B cell (primary cell): ENCODE results near the gene MAP1B. TPM values are rescaled to one million over a fixed set of nuclear protein-coding genes. Genes with fewer than 3 reads are reported as not detected.

Source experiments
- ATAC-seq: fragments of 200-7000 bp; cut with Tn5 transposase; one replicate; pipeline ENCODE4 v1.10.0; 2021; ENCODE audit warnings: low read depth, mild to moderate bottlenecking, moderate number of reproducible peaks, moderate library complexity
- CTCF ChIA-PET: fragments of 350-600 bp; sonication (Branson Sonifier 250); formaldehyde crosslinking; loops from one replicate; lab custom pipeline; 2021; ENCODE audit warnings: antibody characterized with exemption, inconsistent platforms; lab: Charles Lee
- POLR2A ChIA-PET: fragments of 350-600 bp; sonication (Branson Sonifier 250); formaldehyde crosslinking; loops from one replicate; lab custom pipeline; 2021; ENCODE audit warnings: antibody characterized with exemption; lab: Charles Lee
- DNase-seq: peaks from one replicate; pipeline ENCODE4 v3.0.0; 2013
- H2AFZ ChIP-seq: 2 replicates; pipeline ENCODE4 v1.6.1; 2012; ENCODE audit warnings: mild to moderate bottlenecking, low read depth, low read length; ENCODE audit not compliant: insufficient read depth, poor library complexity, severe bottlenecking
- H3K27ac ChIP-seq, 2 donors: 1 replicate in 1 of 2; 2 replicates in 1 of 2; pipeline ENCODE4 v1.5.1; 2012 to 2013; ENCODE audit warnings: low read length in 2 of 2, mild to moderate bottlenecking in 2 of 2, moderate library complexity in 1 of 2
- H3K27me3 ChIP-seq, 4 experiments: fragments of 200-600 bp in 1 of 4; sonication (generic) in 1 of 4; replicated peaks in 1 of 4; 1 replicate in 2 of 4; 2 replicates in 2 of 4; pipeline versions ENCODE4 v1.6.1 to v1.7.0; 2013 to 2016; ENCODE audit warnings: low read length in 3 of 4, mild to moderate bottlenecking in 2 of 4, mixed read lengths in 1 of 4, moderate library complexity in 1 of 4; ENCODE audit not compliant: insufficient read depth in 4 of 4, control insufficient read depth in 3 of 4; ENCODE audit errors: control extremely low read depth in 1 of 4
- H3K36me3 ChIP-seq, 2 experiments: replicated peaks in 1 of 2; 1 replicate in 1 of 2; 2 replicates in 1 of 2; pipeline versions ENCODE4 v1.6.1 to v1.7.1; 2013; ENCODE audit warnings: low read length in 1 of 2; ENCODE audit not compliant: insufficient read depth in 2 of 2, control insufficient read depth in 1 of 2; ENCODE audit errors: control extremely low read depth in 1 of 2, extremely low read depth in 1 of 2
- H3K4me1 ChIP-seq, 2 donors: fragments of 200-600 bp in 1 of 2; sonication (generic) in 1 of 2; 1 replicate in 1 of 2; 2 replicates in 1 of 2; pipeline versions ENCODE4 v1.5.1 to v1.6.1; 2013 to 2017; ENCODE audit warnings: low read length in 2 of 2; ENCODE audit not compliant: control insufficient read depth in 2 of 2, insufficient read depth in 2 of 2
- H3K4me2 ChIP-seq: replicated peaks from 2 replicates; pipeline ENCODE3; 2012; ENCODE audit warnings: mild to moderate bottlenecking, low read depth, low read length; ENCODE audit not compliant: poor library complexity, severe bottlenecking
- H3K4me3 ChIP-seq, 5 experiments: fragments of 200-600 bp in 1 of 5; sonication (generic) in 1 of 5; 1 replicate in 3 of 5; 2 replicates in 2 of 5; pipeline versions ENCODE4 v1.5.1 to v1.7.0; 2011 to 2016; ENCODE audit warnings: low read length in 4 of 5, mild to moderate bottlenecking in 4 of 5, low read depth in 2 of 5, control low read depth in 1 of 5, moderate library complexity in 1 of 5; ENCODE audit not compliant: insufficient read depth in 1 of 5; ENCODE audit errors: control extremely low read depth in 1 of 5, extremely low read depth in 1 of 5
- H3K79me2 ChIP-seq: fragments of 200-600 bp; sonication (generic); one replicate; pipeline ENCODE4 v1.6.0; 2016; ENCODE audit warnings: low read length; ENCODE audit not compliant: control insufficient read depth, insufficient read depth
- H3K9ac ChIP-seq: fragments of 200-600 bp; sonication (generic); 2 replicates; pipeline ENCODE4 v1.6.1; 2017; ENCODE audit warnings: mild to moderate bottlenecking, low read length, moderate library complexity
- H3K9me3 ChIP-seq, 3 donors: one replicate each; pipeline versions ENCODE4 v1.6.1 to v1.7.1; 2013; ENCODE audit warnings: low read length in 2 of 3; ENCODE audit not compliant: control insufficient read depth in 2 of 3, insufficient read depth in 1 of 3; ENCODE audit errors: control extremely low read depth in 1 of 3
- H4K20me1 ChIP-seq: 2 replicates; pipeline ENCODE4 v1.6.0; 2012; ENCODE audit warnings: mild to moderate bottlenecking, low read length; ENCODE audit not compliant: insufficient read depth, control insufficient read depth, poor library complexity, severe bottlenecking
- H3K27ac Mint-ChIP-seq: one replicate; pipeline ENCODE4 v1.8.0; 2021; ENCODE audit warnings: mixed read lengths
- H3K27me3 Mint-ChIP-seq: one replicate; pipeline ENCODE4 v1.8.0; 2021; ENCODE audit warnings: mixed read lengths
- H3K4me1 Mint-ChIP-seq: one replicate; pipeline ENCODE4 v1.8.0; 2021; ENCODE audit warnings: mixed read lengths
- H3K4me3 Mint-ChIP-seq: one replicate; pipeline ENCODE4 v1.8.0; 2021; ENCODE audit warnings: mixed read lengths
- H3K9me3 Mint-ChIP-seq: one replicate; pipeline ENCODE4 v1.8.0; 2022; ENCODE audit warnings: mixed read lengths; ENCODE audit not compliant: insufficient read depth
- CTCF ChIP-seq: fragments of 200-600 bp; IDR thresholded peaks from one replicate; pipeline ENCODE4 v1.8.0; 2022; ENCODE audit warnings: antibody characterized with exemption, mild to moderate bottlenecking
- EZH2 ChIP-seq: IDR thresholded peaks from 2 replicates; pipeline ENCODE4 v1.6.1; 2012; ENCODE audit warnings: borderline replicate concordance, low read depth, mild to moderate bottlenecking, moderate library complexity, low read length; ENCODE audit not compliant: insufficient read depth, poor library complexity, severe bottlenecking
- WGBS: methylation state at CpG from one replicate; pipeline ENCODE4 v1.1.5; 2013; ENCODE audit warnings: missing lambda C conversion rate; ENCODE audit not compliant: insufficient coverage; 5-methylcytosine and 5-hydroxymethylcytosine counted together
- intact Hi-C: fragments of 100-400 bp; cut with micrococcal nuclease; formaldehyde crosslinking; loops from one replicate; pipeline ENCODE4 v1.10.0; 2022
- polyA plus RNA-seq: library from polyadenylated mRNA; depleted of rRNA; stranded (reverse); fragments of >200 nt; gene quantifications from 2 replicates; pipeline ENCODE4 v1.2.3, GENCODE V29; 2012
- total RNA-seq, 2 donors: library from RNA; stranded (reverse); fragments of 120-200 nt in 1 of 2; gene quantifications; 1 replicate in 1 of 2; 2 replicates in 1 of 2; pipeline versions ENCODE4 v1.2.3 to v1.2.4, GENCODE V29; 2013 to 2022

The MAP1B gene
- total and polyA plus RNA-seq, 2 donors (not counting 1 experiment from before 2014, with no cell fraction given) = 0.15 TPM; not detected in 1

DNA sequence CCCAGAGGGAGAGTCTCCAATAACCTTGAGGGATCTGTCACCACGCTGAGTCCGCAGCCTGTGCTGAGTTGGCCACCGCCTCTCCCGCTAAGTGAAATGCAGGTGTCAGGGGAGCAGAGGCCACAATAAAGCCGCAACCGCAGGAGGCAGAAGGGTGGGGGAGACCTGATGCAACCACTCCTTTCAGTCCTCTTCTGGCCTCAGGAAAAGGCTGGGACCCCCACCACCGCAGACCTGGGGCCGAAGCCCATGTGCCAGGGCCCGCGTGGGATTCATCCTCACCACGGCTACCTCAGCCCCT, 576 bp downstream of the MAP1B start:
- no peak overlapping the region for H3K9ac ChIP-seq
- H2AFZ ChIP-seq = no peak overlapping the region
- no peak for ATAC-seq
- H3K4me2 ChIP-seq = peak overlapping the region; percentile 69
- Mint-ChIP-seq H3K27ac (no peak overlapping the region), H3K4me3 (peak overlapping the region; percentile 49), H3K4me1 (peaks cover 19% of the 10 kb centered on the region), H3K27me3 (peaks cover 62% of the 10 kb centered on the region), H3K9me3 (no peaks in the 10 kb centered on the region)
- TF ChIP-seq CTCF (no peak), EZH2 (no peak)
- peak; percentile 3 for DNase-seq
- CTCF ChIA-PET = no interaction called here
- no peak overlapping the region for H3K27ac ChIP-seq
- no peaks in the 10 kb centered on the region for H4K20me1 ChIP-seq
- peaks cover 18 to 20% of the 10 kb centered on the region in 2 donors for H3K4me1 ChIP-seq
- H3K36me3 ChIP-seq = no peaks in the 10 kb centered on the region
- no peaks in the 10 kb centered on the region for H3K79me2 ChIP-seq
- peak overlapping the region in 1 of 5 experiments; percentile 29 for H3K4me3 ChIP-seq
- intact Hi-C loops = no loop called here
- POLR2A ChIA-PET = no interaction called here
- peaks cover 0 to 4% (median 0%) of the 10 kb centered on the region in 3 donors for H3K9me3 ChIP-seq
- WGBS = 2% methylated on average over 11 of the region's 11 CpGs
- H3K27me3 ChIP-seq = peaks cover 0 to 36% (median 20%) of the 10 kb centered on the region in 4 experiments

DNA sequence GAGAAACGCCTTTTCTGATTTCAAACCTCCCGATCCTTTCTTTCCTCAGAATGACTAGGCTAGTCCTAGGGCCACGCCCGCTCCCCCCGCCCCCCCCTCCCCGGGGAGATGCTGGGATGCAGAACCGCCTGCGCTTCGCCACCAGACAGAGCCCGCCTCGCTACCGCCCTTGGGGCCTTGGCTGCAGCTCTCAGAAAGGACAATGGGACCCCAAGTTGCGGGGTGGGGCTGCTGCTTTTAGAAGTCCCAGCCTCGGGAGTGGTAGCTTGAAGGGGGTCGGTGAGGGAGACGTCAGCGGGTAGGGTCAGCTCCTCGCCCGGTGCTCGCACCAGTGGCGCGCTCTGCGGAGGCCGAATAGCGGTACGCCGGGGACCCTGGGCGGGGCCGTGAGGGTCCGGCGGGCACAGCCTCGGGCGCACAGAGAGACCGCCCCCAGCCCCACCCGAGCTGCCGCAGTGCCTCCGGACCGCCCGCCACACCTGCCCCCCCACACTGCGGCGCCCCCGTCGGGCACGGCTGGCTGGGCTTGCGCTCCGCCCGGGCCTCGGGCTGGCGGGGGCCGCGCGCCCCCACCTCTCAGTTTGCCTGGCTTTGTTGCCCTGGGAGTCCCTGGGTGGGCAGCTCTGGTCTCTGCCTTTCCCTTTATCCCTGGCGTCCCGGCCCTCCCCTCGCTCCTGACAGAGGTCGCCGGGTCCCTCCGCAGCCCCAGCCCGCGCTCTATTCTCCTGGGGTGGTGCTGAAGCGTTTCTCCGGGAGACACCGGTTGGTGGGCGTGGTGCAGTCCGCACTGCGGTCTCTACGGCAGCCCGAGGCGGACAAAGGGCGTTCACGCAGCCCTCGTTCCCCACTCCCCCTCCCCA, 1.2 kb downstream of the MAP1B start:
- peaks cover 19% of the 10 kb centered on the region for H3K4me1 Mint-ChIP-seq
- no peaks in the 10 kb centered on the region for H4K20me1 ChIP-seq
- CTCF ChIA-PET = no interaction called here
- H3K4me3 Mint-ChIP-seq = peak overlapping the region; percentile 80
- no peak overlapping the region for H3K27ac Mint-ChIP-seq
- POLR2A ChIA-PET = no interaction called here
- WGBS = 1% methylated on average over 61 of the region's 72 CpGs
- peak overlapping the region; percentile 28 for H2AFZ ChIP-seq
- H3K27me3 ChIP-seq = peaks cover 0 to 36% (median 20%) of the 10 kb centered on the region in 4 experiments
- no peaks in the 10 kb centered on the region for H3K9me3 Mint-ChIP-seq
- TF ChIP-seq EZH2 (no peak), CTCF (no peak)
- no peak for ATAC-seq
- no peak for DNase-seq
- H3K9ac ChIP-seq = peak overlapping the region; percentile 49
- intact Hi-C loops = no loop called here
- H3K27ac ChIP-seq = no peak overlapping the region
- H3K27me3 Mint-ChIP-seq = peaks cover 59% of the 10 kb centered on the region
- peak overlapping the region in 3 of 5 experiments; percentile 9 to 29 (median 21) for H3K4me3 ChIP-seq
- H3K79me2 ChIP-seq = no peaks in the 10 kb centered on the region
- peaks cover 0 to 4% (median 0%) of the 10 kb centered on the region in 3 donors for H3K9me3 ChIP-seq
- no peaks in the 10 kb centered on the region for H3K36me3 ChIP-seq
- peak overlapping the region; percentile 69 for H3K4me2 ChIP-seq
- H3K4me1 ChIP-seq = peaks cover 18 to 20% of the 10 kb centered on the region in 2 donors
